ENCODE results near the gene RELB. TPM values are rescaled to one million over a fixed set of nuclear protein-coding genes. Genes with fewer than 3 reads are reported as not detected.

RELB gene
- total and polyA plus RNA-seq, 9 of the 15 experiments (the other 6 are each of a cell fraction or from before 2014, with no cell fraction given), result 0.15 to 1.1 (median 0.28) TPM; not detected in 2

DNA sequence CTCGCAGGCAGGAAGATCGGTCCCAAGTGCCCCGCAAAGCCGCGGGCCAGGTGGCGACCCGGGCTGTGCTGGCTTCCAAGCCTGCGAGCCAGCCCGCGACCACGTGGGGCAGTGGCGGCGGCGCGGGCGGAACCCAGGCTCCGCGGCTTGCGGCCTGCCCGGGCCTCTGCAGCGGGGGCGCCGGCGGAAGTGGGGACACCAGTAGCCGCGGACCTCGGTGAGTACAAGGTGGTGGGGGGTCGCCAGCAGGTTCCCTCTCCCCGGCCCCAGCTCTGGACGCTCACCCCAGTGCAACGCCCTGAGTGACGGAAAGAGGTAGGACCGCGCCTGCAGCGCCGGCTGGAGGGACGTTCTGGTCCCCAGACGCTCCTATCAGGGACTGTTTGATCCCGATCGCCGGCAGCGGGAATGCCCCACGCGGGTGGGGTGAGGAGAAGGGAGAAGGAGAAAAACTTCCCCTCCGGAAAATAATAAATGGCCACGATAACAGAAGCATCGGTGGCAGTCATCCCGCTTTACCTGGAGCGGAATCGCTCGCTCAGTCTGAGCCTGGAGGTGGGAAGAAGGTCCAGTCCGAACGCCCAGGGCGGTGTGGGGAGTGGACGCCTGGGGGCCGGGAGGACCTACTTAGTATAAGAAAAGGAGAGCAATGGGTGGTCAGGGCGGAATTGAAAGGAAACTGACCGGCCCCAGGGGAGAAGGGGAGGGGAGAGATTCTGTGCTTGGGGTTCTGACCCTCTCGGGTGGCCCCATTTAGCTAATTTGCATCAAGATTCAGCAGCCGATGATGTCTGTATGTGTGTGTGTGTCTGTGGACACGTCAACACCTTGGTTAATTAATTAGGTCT, 78.0 kb downstream of the RELB start, which contains the start of gene GEMIN7 (continued):
- peak; percentile 78 for TF ChIP-seq TAF7 (tag; IDR thresholded peaks at IDR 0.05)
- no peak for TF ChIP-seq NFYB (IDR thresholded peaks at IDR 0.05; ENCODE audit: extremely low read depth, insufficient read length)
- TF ChIP-seq DIDO1 (tag; IDR thresholded peaks at IDR 0.05; ENCODE audit: low read depth), result peak; percentile 81
- peak in 1 of 2 experiments; percentile 95; a peak in 2 of 4 replicates for TF ChIP-seq TEAD1 (CRISPR knock-in tag; IDR thresholded peaks at IDR 0.05)
- TF ChIP-seq, protein P1, sequence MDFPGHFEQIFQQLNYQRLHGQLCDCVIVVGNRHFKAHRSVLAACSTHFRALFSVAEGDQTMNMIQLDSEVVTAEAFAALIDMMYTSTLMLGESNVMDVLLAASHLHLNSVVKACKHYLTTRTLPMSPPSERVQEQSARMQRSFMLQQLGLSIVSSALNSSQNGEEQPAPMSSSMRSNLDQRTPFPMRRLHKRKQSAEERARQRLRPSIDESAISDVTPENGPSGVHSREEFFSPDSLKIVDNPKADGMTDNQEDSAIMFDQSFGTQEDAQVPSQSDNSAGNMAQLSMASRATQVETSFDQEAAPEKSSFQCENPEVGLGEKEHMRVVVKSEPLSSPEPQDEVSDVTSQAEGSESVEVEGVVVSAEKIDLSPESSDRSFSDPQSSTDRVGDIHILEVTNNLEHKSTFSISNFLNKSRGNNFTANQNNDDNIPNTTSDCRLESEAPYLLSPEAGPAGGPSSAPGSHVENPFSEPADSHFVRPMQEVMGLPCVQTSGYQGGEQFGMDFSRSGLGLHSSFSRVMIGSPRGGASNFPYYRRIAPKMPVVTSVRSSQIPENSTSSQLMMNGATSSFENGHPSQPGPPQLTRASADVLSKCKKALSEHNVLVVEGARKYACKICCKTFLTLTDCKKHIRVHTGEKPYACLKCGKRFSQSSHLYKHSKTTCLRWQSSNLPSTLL (IDR thresholded peaks at IDR 0.05), result no peak
- peak; percentile 37 for TF ChIP-seq SP2 (IDR thresholded peaks at IDR 0.05; ENCODE audit: extremely low read depth, low read depth, low read length, poor library complexity, severe bottlenecking)
- peak; percentile 17; the same call in 1 of the 2 replicates for TF ChIP-seq SMC3 (conservative IDR thresholded peaks at IDR 0.05; ENCODE audit: insufficient read depth, low read depth, low read length)
- TF ChIP-seq POLR2G (IDR thresholded peaks at IDR 0.05; ENCODE audit: low read depth, low read length), result peak; percentile 92
- TF ChIP-seq TSC22D4 (tag; IDR thresholded peaks at IDR 0.05), result no peak
- TF ChIP-seq, protein P2, sequence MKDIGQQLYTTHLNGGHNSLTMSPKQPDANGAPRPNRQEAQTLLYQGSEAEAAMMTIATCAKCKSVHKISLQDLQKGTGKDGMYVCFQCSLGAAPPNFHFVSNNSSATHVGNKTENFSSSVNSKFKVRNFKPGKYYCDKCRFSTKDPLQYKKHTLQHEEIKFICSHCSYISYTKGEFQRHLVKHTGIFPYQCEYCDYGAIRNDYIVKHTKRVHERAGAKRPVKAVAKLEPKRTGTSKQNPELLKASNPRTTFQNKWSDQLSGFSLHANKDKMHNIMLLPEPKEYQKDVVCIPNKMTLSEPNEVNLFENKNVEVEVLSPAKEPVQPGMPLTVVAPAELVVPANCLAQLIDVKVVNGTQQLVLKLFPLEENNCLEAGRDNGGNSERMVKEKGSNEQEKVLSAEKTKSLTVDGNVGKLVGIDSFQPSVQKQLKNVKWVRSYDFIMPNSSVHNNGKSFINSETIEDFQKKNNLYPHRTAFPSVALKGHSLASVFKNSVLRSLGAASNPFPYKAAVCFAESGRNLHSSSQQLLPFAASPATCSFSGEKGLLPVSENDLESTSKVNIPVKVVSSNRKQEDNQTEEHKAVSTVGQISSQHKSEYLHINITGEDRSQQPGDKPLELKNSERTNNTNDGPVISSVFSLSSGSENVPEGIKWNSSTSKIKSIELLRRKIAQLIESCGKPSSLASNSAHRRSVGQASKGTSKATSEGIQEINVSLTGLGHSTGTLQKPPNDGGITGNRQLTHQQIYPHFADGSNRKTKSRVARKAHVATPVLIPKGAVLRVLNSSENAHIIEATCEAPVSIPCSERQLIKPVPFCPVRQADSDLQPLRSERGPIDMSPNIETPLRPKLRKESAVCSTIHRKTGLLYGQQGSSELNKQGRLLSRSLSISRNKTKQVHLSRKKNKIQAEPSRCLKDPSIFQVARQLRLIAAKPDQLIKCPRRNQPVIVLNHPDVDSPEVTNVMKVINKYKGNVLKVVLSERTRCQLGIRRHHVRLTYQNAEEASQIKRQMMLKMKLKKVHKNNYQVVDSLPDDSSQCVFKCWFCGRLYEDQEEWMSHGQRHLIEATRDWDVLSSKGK (CRISPR knock-in tag; IDR thresholded peaks at IDR 0.05), result no peak
- TF ChIP-seq GATAD2B (IDR thresholded peaks at IDR 0.05; ENCODE audit: borderline replicate concordance), result peak; percentile 96; the same call in 1 of the 2 replicates
- TF ChIP-seq POLR2A (conservative IDR thresholded peaks at IDR 0.05), result peak; percentile 83
- no peak for TF ChIP-seq CEBPB (tag; IDR thresholded peaks at IDR 0.05)
- TF ChIP-seq ZKSCAN8 (CRISPR knock-in tag; IDR thresholded peaks at IDR 0.05), result no peak
- TF ChIP-seq, protein P3, sequence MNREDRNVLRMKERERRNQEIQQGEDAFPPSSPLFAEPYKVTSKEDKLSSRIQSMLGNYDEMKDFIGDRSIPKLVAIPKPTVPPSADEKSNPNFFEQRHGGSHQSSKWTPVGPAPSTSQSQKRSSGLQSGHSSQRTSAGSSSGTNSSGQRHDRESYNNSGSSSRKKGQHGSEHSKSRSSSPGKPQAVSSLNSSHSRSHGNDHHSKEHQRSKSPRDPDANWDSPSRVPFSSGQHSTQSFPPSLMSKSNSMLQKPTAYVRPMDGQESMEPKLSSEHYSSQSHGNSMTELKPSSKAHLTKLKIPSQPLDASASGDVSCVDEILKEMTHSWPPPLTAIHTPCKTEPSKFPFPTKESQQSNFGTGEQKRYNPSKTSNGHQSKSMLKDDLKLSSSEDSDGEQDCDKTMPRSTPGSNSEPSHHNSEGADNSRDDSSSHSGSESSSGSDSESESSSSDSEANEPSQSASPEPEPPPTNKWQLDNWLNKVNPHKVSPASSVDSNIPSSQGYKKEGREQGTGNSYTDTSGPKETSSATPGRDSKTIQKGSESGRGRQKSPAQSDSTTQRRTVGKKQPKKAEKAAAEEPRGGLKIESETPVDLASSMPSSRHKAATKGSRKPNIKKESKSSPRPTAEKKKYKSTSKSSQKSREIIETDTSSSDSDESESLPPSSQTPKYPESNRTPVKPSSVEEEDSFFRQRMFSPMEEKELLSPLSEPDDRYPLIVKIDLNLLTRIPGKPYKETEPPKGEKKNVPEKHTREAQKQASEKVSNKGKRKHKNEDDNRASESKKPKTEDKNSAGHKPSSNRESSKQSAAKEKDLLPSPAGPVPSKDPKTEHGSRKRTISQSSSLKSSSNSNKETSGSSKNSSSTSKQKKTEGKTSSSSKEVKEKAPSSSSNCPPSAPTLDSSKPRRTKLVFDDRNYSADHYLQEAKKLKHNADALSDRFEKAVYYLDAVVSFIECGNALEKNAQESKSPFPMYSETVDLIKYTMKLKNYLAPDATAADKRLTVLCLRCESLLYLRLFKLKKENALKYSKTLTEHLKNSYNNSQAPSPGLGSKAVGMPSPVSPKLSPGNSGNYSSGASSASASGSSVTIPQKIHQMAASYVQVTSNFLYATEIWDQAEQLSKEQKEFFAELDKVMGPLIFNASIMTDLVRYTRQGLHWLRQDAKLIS (CRISPR knock-in tag; IDR thresholded peaks at IDR 0.05), result peak; percentile 69
- no peak; the same call in 1 of the 2 replicates for TF ChIP-seq ZNF766 (CRISPR knock-in tag; conservative IDR thresholded peaks at IDR 0.05)
- TF ChIP-seq MYC (IDR thresholded peaks at IDR 0.05; ENCODE audit: low read depth, low read length), result peak; percentile 100
- 0 out of 2 replicates have a peak, but pooled peaks have one; percentile 77 for TF ChIP-seq MYC (CRISPR knock-in tag; IDR thresholded peaks at IDR 0.05; ENCODE audit: borderline replicate concordance, low read depth)

Data from K562 (cell line).